ENCODE measurements around the gene ZBTB12. TPM values are rescaled to one million over a fixed set of nuclear protein-coding genes. Genes with fewer than 3 reads are reported as not detected.
"Not testable (repeated sequence)": the region's sequence is repeated elsewhere in the genome, so short reads cannot be mapped to it uniquely, and the experiment has no call there.

Gene ZBTB12
- total RNA-seq, 2 experiments from 2014 or later = 1.3 to 1.8 TPM

- POLR2A ChIA-PET = no interaction called here
- CTCF ChIA-PET = interaction anchor here (0.6 kb wide), 1 partner anchor 20 kb away, joined by 3 read pairs; no protein-coding TSS in a partner anchor
- H3K4me1 Mint-ChIP-seq = no peaks in the 10 kb centered on the region
- DNase-seq = no peak
- H3K4me3 Mint-ChIP-seq = no peak overlapping the region
- H3K27me3 Mint-ChIP-seq = peaks cover 6% of the 10 kb centered on the region
- H3K9me3 Mint-ChIP-seq = no peaks in the 10 kb centered on the region
- no peak overlapping the region for H3K27ac Mint-ChIP-seq
- no peaks in the 10 kb centered on the region for H3K36me3 Mint-ChIP-seq (ENCODE audit: low read depth)
These were observed 33.9 kb upstream of the ZBTB12 start for GRCh38 chr6:31935823-31936222.

GRCh38 chr6:31935021-31935420 is 33.1 kb upstream of the ZBTB12 start:
- Mint-ChIP-seq H3K4me3 (no peak overlapping the region), H3K27ac (no peak overlapping the region), H3K4me1 (no peaks in the 10 kb centered on the region), H3K9me3 (no peaks in the 10 kb centered on the region), H3K27me3 (no peaks in the 10 kb centered on the region), H3K36me3 (ENCODE audit: low read depth) (no peaks in the 10 kb centered on the region)
- DNase-seq = no peak
- ChIA-PET POLR2A (no interaction called here), CTCF (interaction anchor here (0.6 to 0.9 kb wide), 2 partner anchors 19 to 24 kb away, joined by 3 read pairs; partner anchors contain the start of genes NELFE and SKIC2)

- no peaks in the 10 kb centered on the region for H3K9me3 Mint-ChIP-seq
- no peak overlapping the region for H3K4me3 Mint-ChIP-seq
- no peaks in the 10 kb centered on the region for H3K27me3 Mint-ChIP-seq
- no peaks in the 10 kb centered on the region for H3K4me1 Mint-ChIP-seq
- no peaks in the 10 kb centered on the region for H3K36me3 Mint-ChIP-seq (ENCODE audit: low read depth)
- no peak for DNase-seq
- no peak overlapping the region for H3K27ac Mint-ChIP-seq
- ChIA-PET CTCF (interaction anchor here (1.5 kb wide), 1 partner anchor 9 kb away, joined by 4 read pairs; no protein-coding TSS in a partner anchor), POLR2A (no interaction called here)
These were observed 31.7 kb upstream of the ZBTB12 start for GRCh38 chr6:31933537-31933936.

- H3K4me3 Mint-ChIP-seq; H3K27me3 Mint-ChIP-seq; CTCF ChIA-PET; H3K9me3 Mint-ChIP-seq; H3K36me3 Mint-ChIP-seq (ENCODE audit: low read depth); DNase-seq; POLR2A ChIA-PET; H3K4me1 Mint-ChIP-seq; H3K27ac Mint-ChIP-seq: not testable (repeated sequence)
These were observed 30.3 kb upstream of the ZBTB12 start for GRCh38 chr6:31932137-31932536.

- H3K4me3 Mint-ChIP-seq = no peak overlapping the region
- no peaks in the 10 kb centered on the region for H3K4me1 Mint-ChIP-seq
- ChIA-PET CTCF (interaction anchor here (1.3 kb wide), 1 partner anchor 21 kb away, joined by 4 read pairs; no protein-coding TSS in a partner anchor), POLR2A (interaction anchor here (0.6 kb wide), 1 partner anchor 27 kb away, joined by 3 read pairs; no protein-coding TSS in a partner anchor)
- no peaks in the 10 kb centered on the region for H3K9me3 Mint-ChIP-seq
- no peaks in the 10 kb centered on the region for H3K36me3 Mint-ChIP-seq (ENCODE audit: low read depth)
- no peak overlapping the region for H3K27ac Mint-ChIP-seq
- H3K27me3 Mint-ChIP-seq = no peaks in the 10 kb centered on the region
- DNase-seq = no peak
These were observed 29.1 kb upstream of the ZBTB12 start for GRCh38 chr6:31930962-31931361.

DNA sequence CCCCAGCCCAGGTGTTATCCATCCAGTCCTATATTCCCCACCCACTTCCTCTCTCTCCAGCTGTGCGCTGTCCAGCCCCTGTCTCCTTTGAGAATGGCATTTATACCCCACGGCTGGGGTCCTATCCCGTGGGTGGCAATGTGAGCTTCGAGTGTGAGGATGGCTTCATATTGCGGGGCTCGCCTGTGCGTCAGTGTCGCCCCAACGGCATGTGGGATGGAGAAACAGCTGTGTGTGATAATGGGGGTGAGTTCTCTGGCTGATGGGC is 26.7 kb upstream of the ZBTB12 start:
- H3K9me3 Mint-ChIP-seq = no peaks in the 10 kb centered on the region
- H3K27ac Mint-ChIP-seq = no peak overlapping the region
- no peak for DNase-seq
- CTCF ChIA-PET = no interaction called here
- no peaks in the 10 kb centered on the region for H3K4me1 Mint-ChIP-seq
- H3K36me3 Mint-ChIP-seq (ENCODE audit: low read depth) = no peaks in the 10 kb centered on the region
- H3K27me3 Mint-ChIP-seq = no peaks in the 10 kb centered on the region
- POLR2A ChIA-PET = no interaction called here
- H3K4me3 Mint-ChIP-seq = no peak overlapping the region

DNA sequence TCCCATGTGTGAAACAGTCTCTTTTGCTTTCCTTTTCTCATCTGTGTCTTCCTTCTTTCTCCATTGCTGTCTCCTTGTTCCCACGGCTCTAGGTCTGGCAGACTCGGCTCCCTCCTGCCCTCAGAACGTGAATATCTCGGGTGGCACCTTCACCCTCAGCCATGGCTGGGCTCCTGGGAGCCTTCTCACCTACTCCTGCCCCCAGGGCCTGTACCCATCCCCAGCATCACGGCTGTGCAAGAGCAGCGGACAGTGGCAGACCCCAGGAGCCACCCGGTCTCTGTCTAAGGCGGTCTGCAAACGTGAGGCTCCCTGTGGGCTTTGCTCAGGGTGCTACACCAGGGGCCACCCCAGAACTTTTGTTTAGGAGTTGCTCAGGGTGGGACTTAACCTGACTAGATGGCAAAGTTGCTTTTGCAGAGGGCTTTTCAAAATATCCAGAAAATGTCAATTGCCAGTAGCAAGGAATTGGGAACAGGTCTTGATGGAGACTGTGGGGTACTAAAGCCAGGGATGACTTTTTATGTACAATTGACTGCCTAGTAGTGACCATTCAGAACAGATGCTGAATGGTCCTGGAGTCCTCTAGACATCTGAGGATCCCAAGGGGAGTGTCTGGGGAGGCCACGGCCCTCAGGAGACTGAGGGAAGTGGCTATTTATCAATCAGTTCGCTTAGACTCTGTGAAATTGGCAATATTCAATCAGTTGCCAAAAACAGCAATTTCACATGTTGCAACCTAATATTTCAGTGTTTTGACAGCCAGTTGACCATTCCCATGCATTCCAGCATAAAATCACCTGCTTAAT is 26.2 kb upstream of the ZBTB12 start:
- no peaks in the 10 kb centered on the region for H3K4me1 Mint-ChIP-seq
- H3K36me3 Mint-ChIP-seq (ENCODE audit: low read depth) = no peaks in the 10 kb centered on the region
- ChIA-PET CTCF (no interaction called here), POLR2A (no interaction called here)
- H3K27me3 Mint-ChIP-seq = no peaks in the 10 kb centered on the region
- no peak overlapping the region for H3K4me3 Mint-ChIP-seq
- no peak for DNase-seq
- no peak overlapping the region for H3K27ac Mint-ChIP-seq
- no peaks in the 10 kb centered on the region for H3K9me3 Mint-ChIP-seq

DNA sequence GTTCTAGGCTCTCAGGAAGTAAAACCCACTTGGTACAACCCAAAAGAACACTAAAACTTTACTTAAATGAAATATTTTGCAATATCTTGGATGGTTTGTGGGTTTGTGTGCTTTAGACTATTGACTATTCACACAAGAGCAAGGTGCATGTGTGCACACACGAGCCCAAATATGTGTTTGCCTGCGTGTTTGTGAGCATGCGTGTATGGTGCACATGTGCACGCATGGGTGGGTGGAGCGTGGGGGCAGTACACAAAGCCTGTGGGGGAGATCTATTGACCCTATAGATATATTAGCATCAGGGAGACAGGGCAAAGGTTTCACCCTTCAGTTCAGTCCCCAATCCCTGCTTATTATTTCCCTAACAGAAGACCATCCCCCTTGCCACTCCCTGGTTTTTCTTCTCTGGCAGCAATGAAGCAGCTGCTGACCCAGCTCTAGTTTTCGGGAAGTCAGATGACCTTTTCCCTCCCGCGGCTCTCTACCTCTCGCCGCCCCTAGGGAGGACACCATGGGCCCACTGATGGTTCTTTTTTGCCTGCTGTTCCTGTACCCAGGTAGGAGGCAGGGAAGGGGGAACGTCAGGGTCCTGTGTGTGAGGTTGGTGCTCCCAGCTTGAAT is 25.5 kb upstream of the ZBTB12 start, which contains the start of gene C2:
TSS of gene C2 (plus strand) at position 476 of the 621 bp plus-strand sequence. CDS start at position 512, 36 bp downstream.
- no peak within 1 kb of the TSS for H3K4me3 Mint-ChIP-seq
- H3K27ac Mint-ChIP-seq = no peak within 1 kb of the TSS
- no peaks in the 10 kb centered on the region for H3K27me3 Mint-ChIP-seq
- no peaks in the 10 kb centered on the region for H3K9me3 Mint-ChIP-seq
- no peaks in the 10 kb centered on the region for H3K36me3 Mint-ChIP-seq (ENCODE audit: low read depth)
- no peaks in the 10 kb centered on the region for H3K4me1 Mint-ChIP-seq
- POLR2A ChIA-PET = no interaction called here
- CTCF ChIA-PET = no interaction called here
- DNase-seq = no peak

DNA sequence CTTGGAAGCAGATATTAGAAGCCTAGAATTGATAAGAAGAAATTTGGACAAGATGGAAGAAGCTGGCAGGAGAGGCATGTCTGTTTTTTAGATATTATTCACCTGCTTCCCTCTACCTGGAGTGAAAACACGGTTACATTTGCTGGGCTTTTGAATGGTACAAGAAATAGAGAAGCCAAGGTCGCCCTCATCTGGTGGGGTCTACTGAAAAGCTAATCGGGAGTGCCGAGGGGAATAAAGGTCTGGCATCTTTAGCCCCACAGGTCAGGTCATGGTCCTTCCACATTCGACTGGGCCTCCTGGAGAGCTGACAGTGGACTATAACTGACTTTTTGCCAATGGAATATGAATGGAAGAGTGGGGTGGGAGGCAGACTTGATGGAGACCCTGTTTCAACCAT is 21.1 kb upstream of the ZBTB12 start:
- H3K4me3 Mint-ChIP-seq = no peak overlapping the region
- DNase-seq = peak; percentile 20
- POLR2A ChIA-PET = no interaction called here

GRCh38 chr6:31920811-31921210 is 18.9 kb upstream of the ZBTB12 start:
- Mint-ChIP-seq H3K9me3 (no peaks in the 10 kb centered on the region), H3K36me3 (ENCODE audit: low read depth) (no peaks in the 10 kb centered on the region), H3K4me3 (no peak overlapping the region), H3K4me1 (no peaks in the 10 kb centered on the region), H3K27me3 (peaks cover 2% of the 10 kb centered on the region), H3K27ac (no peak overlapping the region)
- POLR2A ChIA-PET = no interaction called here
- no peak for DNase-seq
- CTCF ChIA-PET = no interaction called here

More for the DNA sequence above, 21.1 kb upstream of the ZBTB12 start:
- CTCF ChIA-PET = interaction anchor here (0.6 to 1.9 kb wide), 5 partner anchors 28 to 418 kb away, joined by 3 to 4 read pairs (median 4); partner anchors contain the start of genes NELFE and SKIC2
- Mint-ChIP-seq H3K4me1 (no peaks in the 10 kb centered on the region), H3K36me3 (ENCODE audit: low read depth) (no peaks in the 10 kb centered on the region), H3K27me3 (no peaks in the 10 kb centered on the region), H3K9me3 (no peaks in the 10 kb centered on the region), H3K27ac (no peak overlapping the region)

DNA sequence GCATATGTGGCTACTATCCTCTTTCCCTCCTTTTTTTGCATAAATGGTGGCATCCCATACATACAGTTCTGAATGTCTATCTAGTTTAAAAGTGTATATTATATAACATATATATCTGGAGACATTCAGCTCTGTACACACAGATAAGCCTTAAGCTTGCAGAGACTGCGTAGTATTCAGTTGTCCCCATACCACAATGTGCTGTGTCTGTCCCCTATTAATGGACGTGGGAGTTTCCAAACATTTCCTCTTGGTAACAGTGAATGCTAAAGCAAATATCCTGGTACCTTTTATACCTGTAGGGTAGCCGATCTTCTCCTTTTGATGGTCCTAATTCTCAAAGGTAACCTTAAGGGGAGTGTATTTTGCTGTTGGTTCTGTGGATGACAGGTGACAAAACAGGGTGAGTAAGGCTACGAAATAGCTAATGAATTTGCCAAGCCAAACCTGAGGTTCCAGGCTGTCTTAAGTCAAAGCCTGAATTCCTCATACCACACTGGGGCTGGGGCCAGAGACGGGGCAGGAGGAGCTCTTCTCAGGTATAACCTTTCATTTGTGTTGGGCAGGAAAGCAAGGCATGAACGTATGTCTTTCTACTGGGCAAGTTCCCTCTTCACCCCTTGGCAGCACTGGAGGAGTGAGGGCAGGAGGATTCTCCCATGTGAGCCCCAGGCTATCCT is 17.9 kb upstream of the ZBTB12 start:
- no peak overlapping the region for H3K4me3 Mint-ChIP-seq
- H3K27ac Mint-ChIP-seq = no peak overlapping the region
- H3K36me3 Mint-ChIP-seq (ENCODE audit: low read depth) = no peaks in the 10 kb centered on the region
- POLR2A ChIA-PET = no interaction called here
- DNase-seq = no peak
- CTCF ChIA-PET = interaction anchor here (0.6 to 0.9 kb wide), 4 partner anchors 21 to 1187 kb away, joined by 3 to 4 read pairs (median 4); no protein-coding TSS in a partner anchor
- peaks cover 2% of the 10 kb centered on the region for H3K27me3 Mint-ChIP-seq
- no peaks in the 10 kb centered on the region for H3K4me1 Mint-ChIP-seq
- H3K9me3 Mint-ChIP-seq = no peaks in the 10 kb centered on the region

DNA sequence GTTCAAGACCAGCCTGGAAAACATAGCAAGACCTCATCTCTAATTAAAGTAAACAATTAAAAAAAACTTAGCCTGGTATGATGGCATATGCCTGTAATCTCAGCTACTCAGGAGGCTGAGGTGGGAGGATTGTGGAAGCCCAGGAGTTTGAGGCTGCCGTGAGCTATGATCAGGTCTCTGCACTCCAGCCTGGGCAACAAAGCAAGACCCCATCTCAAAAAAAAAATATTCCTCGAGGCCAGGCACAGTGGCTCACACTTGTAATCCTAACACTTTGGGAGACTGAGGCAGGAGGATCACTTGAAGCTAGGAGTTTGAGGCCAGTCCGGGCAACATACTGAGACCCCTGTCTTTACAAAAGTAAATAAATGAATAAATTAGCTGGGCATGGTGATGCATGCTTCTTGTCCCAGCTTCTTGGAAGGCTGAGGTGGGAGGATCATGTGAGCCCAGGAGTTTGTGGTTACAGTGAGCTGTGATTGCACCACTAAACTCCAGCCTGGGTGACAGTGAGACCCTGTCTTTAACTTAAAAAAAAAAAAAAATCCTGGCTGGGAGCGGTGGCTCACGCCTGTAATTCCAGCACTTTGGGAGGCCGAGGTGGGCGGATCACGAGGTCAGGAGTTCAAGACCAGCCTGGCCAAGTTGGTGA is 16.3 kb upstream of the ZBTB12 start:
- Mint-ChIP-seq H3K9me3 (no peaks in the 10 kb centered on the region), H3K36me3 (ENCODE audit: low read depth) (no peaks in the 10 kb centered on the region), H3K4me3 (no peak overlapping the region), H3K27ac (no peak overlapping the region), H3K27me3 (peaks cover 2% of the 10 kb centered on the region), H3K4me1 (no peaks in the 10 kb centered on the region)
- ChIA-PET CTCF (interaction anchor here (1.0 to 1.2 kb wide), 2 partner anchors 11 to 14 kb away, joined by 3 to 4 read pairs; no protein-coding TSS in a partner anchor), POLR2A (interaction anchor here (0.6 kb wide), 2 partner anchors 23 to 103 kb away, joined by 5 to 7 read pairs; no protein-coding TSS in a partner anchor)
- DNase-seq = no peak

Data from activated CD4-positive, alpha-beta T cell treated with anti-CD3 and anti-CD28 coated beads, Interleukin-2, amount 10 ng/mL, durations not matched to agents 7 days and 5 days (primary cell).